GM12878 (cell line): ENCODE data around the gene AGAP3. TPM values are rescaled to one million over a fixed set of nuclear protein-coding genes. Genes with fewer than 3 reads are reported as not detected.

Source experiments
- ATAC-seq: fragments of 200-7000 bp; cut with Tn5 transposase; 3 replicates; pipeline ENCODE4 v1.9.1; 2020; ENCODE audit warnings: mild to moderate bottlenecking, moderate library complexity
- Bru-seq: library from RNA; stranded (reverse); fragments of 400-500 nt; gene quantifications from one replicate; lab custom pipeline; 2021; lab: Mats Ljungman, UMichigan
- BruChase-seq, 2 experiments: library from RNA; stranded (reverse); fragments of 400-500 nt; gene quantifications; one replicate each; lab custom pipeline; 2021; lab: Mats Ljungman, UMichigan
- BruUV-seq: library from RNA; stranded (reverse); fragments of 400-500 nt; replicated peaks from 2 replicates; lab custom pipeline; 2021; lab: Mats Ljungman, UMichigan
- CTCF ChIA-PET: fragments of 300-600 bp; sonication (Branson Sonifier 250); formaldehyde crosslinking; extraction: SDS; loops from one replicate; lab custom pipeline; 2021; ENCODE audit warnings: inconsistent platforms; lab: Yijun Ruan, JAX
- POLR2A ChIA-PET: fragments of 350-600 bp; formaldehyde crosslinking; extraction: SDS; loops from one replicate; lab custom pipeline; 2021; ENCODE audit warnings: inconsistent platforms; lab: Charles Lee
- RAD21 ChIA-PET: fragments of 300-600 bp; sonication (Branson Sonifier 250); formaldehyde crosslinking; loops from one replicate; lab custom pipeline; 2023; ENCODE audit warnings: antibody characterized with exemption; ENCODE audit not compliant: unreplicated experiment; lab: Charles Lee
- SMC1A ChIA-PET: fragments of 300-600 bp; sonication (Branson Sonifier 250); formaldehyde crosslinking; loops from one replicate; lab custom pipeline; 2023; ENCODE audit not compliant: unreplicated experiment, uncharacterized antibody; lab: Charles Lee
- DNase-seq: peaks from one replicate; pipeline ENCODE4 v3.0.0-alpha.2; 2011; ENCODE audit warnings: low read depth, low spot score
- FAIRE-seq: peaks from 3 replicates; lab custom pipeline; 2011; peaks lifted over from hg19 to GRCh38; lab: Jason Lieb, UNC
- H2AFZ ChIP-seq: 2 replicates; pipeline ENCODE4 v1.6.0; 2011; ENCODE audit warnings: low read depth, low read length, control low read depth; ENCODE audit not compliant: control insufficient read depth
- H3K27ac ChIP-seq: 2 replicates; pipeline ENCODE4 v1.5.1; 2011; ENCODE audit warnings: control low read depth; ENCODE audit not compliant: control insufficient read depth, insufficient read depth
- H3K27me3 ChIP-seq, 2 experiments: replicated peaks in 1 of 2; 2 replicates each; pipeline versions ENCODE4 v1.6.0 to v1.6.1; 2011; ENCODE audit warnings: low read length in 1 of 2; ENCODE audit not compliant: control insufficient read depth in 2 of 2, insufficient read depth in 2 of 2
- H3K36me3 ChIP-seq, 2 experiments: 2 replicates each; pipeline ENCODE4 v1.5.1; 2011; ENCODE audit warnings: low read length in 1 of 2; ENCODE audit not compliant: control insufficient read depth in 2 of 2, insufficient read depth in 2 of 2
- H3K4me1 ChIP-seq: 2 replicates; pipeline ENCODE4 v1.6.1; 2011; ENCODE audit warnings: mild to moderate bottlenecking, low read length, moderate library complexity, mixed read lengths; ENCODE audit not compliant: control insufficient read depth, insufficient read depth
- H3K4me2 ChIP-seq: 2 replicates; pipeline ENCODE4 v1.6.0; 2011; ENCODE audit warnings: control low read depth; ENCODE audit not compliant: control insufficient read depth, insufficient read depth
- H3K4me3 ChIP-seq: fragments of 200-600 bp; sonication (generic); 2 replicates; pipeline ENCODE4 v1.5.1; 2016
- H3K79me2 ChIP-seq: 2 replicates; pipeline ENCODE4 v1.6.0; 2011; ENCODE audit warnings: low read length; ENCODE audit not compliant: control insufficient read depth, insufficient read depth
- H3K9ac ChIP-seq: 2 replicates; pipeline ENCODE4 v1.8.0; 2011; ENCODE audit warnings: low read length, control low read depth, mixed read lengths; ENCODE audit not compliant: control insufficient read depth, insufficient read depth
- H3K9me3 ChIP-seq: replicated peaks from 3 replicates; pipeline ENCODE4 v1.5.1; 2011; ENCODE audit warnings: mild to moderate bottlenecking, low read length; ENCODE audit not compliant: control insufficient read depth, insufficient read depth
- H4K20me1 ChIP-seq: 2 replicates; pipeline ENCODE4 v1.6.0; 2011; ENCODE audit not compliant: control insufficient read depth, insufficient read depth
- HDAC2 ChIP-seq: fragments of 200-600 bp; sonication (generic); IDR thresholded peaks from 2 replicates; pipeline ENCODE4 v1.6.1; 2017
- LARP7 ChIP-seq: fragments of 450-650 bp; IDR thresholded peaks from 2 replicates; pipeline ENCODE4 v1.6.1; 2017; ENCODE audit warnings: mild to moderate bottlenecking
- MEF2A ChIP-seq: IDR thresholded peaks from 2 replicates; pipeline ENCODE4 v1.6.1; 2011; ENCODE audit warnings: low read depth, mild to moderate bottlenecking, low read length, moderate library complexity; ENCODE audit not compliant: insufficient read depth
- PAX8 ChIP-seq: fragments of 450-650 bp; IDR thresholded peaks from 2 replicates; pipeline ENCODE4 v1.6.1; 2017; ENCODE audit warnings: mild to moderate bottlenecking, moderate library complexity
- TBL1XR1 ChIP-seq: IDR thresholded peaks from 2 replicates; pipeline ENCODE4 v1.6.1; 2012; ENCODE audit warnings: low read depth, low read length, improper control_type of control experiment
- WGBS: methylation state at CpG from one replicate; pipeline ENCODE4 v1.1.6; 2016; ENCODE audit warnings: low lambda C conversion rate; ENCODE audit not compliant: insufficient replicate concordance, insufficient coverage; ENCODE audit errors: missing lambda C conversion rate; 5-methylcytosine and 5-hydroxymethylcytosine counted together
- in situ Hi-C: fragments of 300-500 bp; cut with MboI; formaldehyde crosslinking; loops from 9 replicates; pipeline ENCODE4 v1.14.3; 2018; ENCODE audit warnings: mixed read lengths
- intact Hi-C: fragments of 100-400 bp; cut with micrococcal nuclease; formaldehyde crosslinking; loops from one replicate; pipeline ENCODE4 v1.14.2; 2022; ENCODE audit not compliant: unreplicated experiment
- long read RNA-seq, 2 experiments: library from polyadenylated mRNA; unstranded; transcript quantifications; one replicate each; pipeline ENCODE4 v2.0.0, GENCODE V29; 2019 to 2020
- polyA minus RNA-seq, 3 experiments: library from RNA; depleted of rRNA, polyadenylated mRNA; stranded (reverse); fragments of >200 nt; gene quantifications; 2 replicates each; pipeline ENCODE4 v1.2.3, GENCODE V29; 2011
- polyA plus RNA-seq, 11 experiments: library from polyadenylated mRNA; depleted of rRNA in 4 of 11; unstranded in 6 of 11; stranded (reverse) in 5 of 11; fragments of >200 nt; fragmentation: Nextera tagmentation in 4 of 11; fragmentation: Illumina TruSeq in 1 of 11; extraction: Ambion mirVana in 4 of 11; extraction: Trizol in 1 of 11; gene quantifications; 1 replicate in 1 of 11; 2 replicates in 10 of 11; pipeline versions ENCODE4 v1.2.1 to v1.2.3, GENCODE V29; 2011 to 2016; ENCODE audit warnings: inconsistent platforms in 2 of 11, missing spikeins in 2 of 11, low read depth in 1 of 11
- total RNA-seq, 4 experiments: library from RNA; depleted of rRNA in 3 of 4; stranded (reverse); fragments of >200 nt in 3 of 4; fragmentation: Illumina TruSeq in 1 of 4; extraction: Trizol in 1 of 4; gene quantifications; 2 replicates each; pipeline versions ENCODE4 v1.2.1 to v1.2.3, GENCODE V29; 2013 to 2021
- TF ChIP-seq, protein P1 (sequence below): IDR thresholded peaks from 2 replicates; pipeline ENCODE4 v1.6.1; 2012; ENCODE audit warnings: low read length, inconsistent platforms
- TF ChIP-seq, protein P2 (sequence below): fragments of 450-650 bp; IDR thresholded peaks from 2 replicates; pipeline ENCODE4 v1.6.1; 2017; ENCODE audit warnings: antibody characterized with exemption, mild to moderate bottlenecking, moderate library complexity
- TF ChIP-seq, protein P3 (sequence below): fragments of 450-650 bp; IDR thresholded peaks from 2 replicates; pipeline ENCODE4 v1.6.1; 2016; ENCODE audit warnings: mild to moderate bottlenecking
- TF ChIP-seq, protein P4 (sequence below): IDR thresholded peaks from 2 replicates; pipeline ENCODE4 v1.6.1; 2012; ENCODE audit warnings: low read depth, low read length, improper control_type of control experiment

The AGAP3 gene
- 96.1 TPM in 2 replicates for total RNA-seq (2013; cell fraction: nucleolus; rRNA removed)
- total RNA-seq (2014; rRNA removed) = 20.7 and 24.7 TPM in 2 replicates
- 13.4 and 15.4 TPM in 2 replicates for total RNA-seq (2014; rRNA removed; fragmentation: Illumina TruSeq; extraction: Trizol)
- 62.9 and 68.1 TPM in 2 replicates for total RNA-seq (2021)
- 7.9 TPM for polyA plus RNA-seq (2011; ENCODE audit: low read depth)
- polyA plus RNA-seq (2011; rRNA removed) = 16.6 and 28.5 TPM in 2 replicates
- polyA plus RNA-seq (2011; cell fraction: cytosol; rRNA removed) = 51.9 and 57.9 TPM in 2 replicates
- polyA plus RNA-seq (2011; cell fraction: nucleus; rRNA removed) = 172 and 269 TPM in 2 replicates
- polyA plus RNA-seq (2012) = 21.8 and 23.5 TPM in 2 replicates
- polyA plus RNA-seq (2014; fragmentation: Illumina TruSeq; extraction: Trizol) = 7.2 and 16.0 TPM in 2 replicates
- 1 to 10 TPM; 1.8 to 4.7 TPM for polyA plus RNA-seq (2014; fragmentation: Nextera tagmentation; extraction: Ambion mirVana)
- 39.8 and 40.5 TPM in 2 replicates for polyA plus RNA-seq (2014; rRNA removed)
- polyA plus RNA-seq (2016; fragmentation: Nextera tagmentation; extraction: Ambion mirVana) = 1 to 10 TPM; 8.5 to 9.0 TPM
- polyA minus RNA-seq (2011; rRNA and poly(A)+ RNA removed) = 25.7 and 40.0 TPM in 2 replicates
- 17.4 and 25.4 TPM in 2 replicates for polyA minus RNA-seq (2011; cell fraction: cytosol; rRNA and poly(A)+ RNA removed)
- 49.2 and 81.9 TPM in 2 replicates for polyA minus RNA-seq (2011; cell fraction: nucleus; rRNA and poly(A)+ RNA removed)
- Bru-seq, nascent RNA = percentile 65 among the genes with signal in this experiment
- percentile 79 among the genes with signal in this experiment for BruChase-seq, experiment 1, labeled RNA remaining after a 6-hour chase
- BruChase-seq, experiment 2, labeled RNA remaining after a 2-hour chase = percentile 75 among the genes with signal in this experiment
- long read RNA-seq, experiment 1, partial matches to known transcripts = 1 of 2 reads
- long read RNA-seq, experiment 1, other reads (novel, unspliced or antisense) = 1 of 2 reads
- long read RNA-seq, experiment 2, partial matches to known transcripts = 2 of 4 reads
- long read RNA-seq, experiment 2, other reads (novel, unspliced or antisense) = 1 of 4 reads

DNA sequence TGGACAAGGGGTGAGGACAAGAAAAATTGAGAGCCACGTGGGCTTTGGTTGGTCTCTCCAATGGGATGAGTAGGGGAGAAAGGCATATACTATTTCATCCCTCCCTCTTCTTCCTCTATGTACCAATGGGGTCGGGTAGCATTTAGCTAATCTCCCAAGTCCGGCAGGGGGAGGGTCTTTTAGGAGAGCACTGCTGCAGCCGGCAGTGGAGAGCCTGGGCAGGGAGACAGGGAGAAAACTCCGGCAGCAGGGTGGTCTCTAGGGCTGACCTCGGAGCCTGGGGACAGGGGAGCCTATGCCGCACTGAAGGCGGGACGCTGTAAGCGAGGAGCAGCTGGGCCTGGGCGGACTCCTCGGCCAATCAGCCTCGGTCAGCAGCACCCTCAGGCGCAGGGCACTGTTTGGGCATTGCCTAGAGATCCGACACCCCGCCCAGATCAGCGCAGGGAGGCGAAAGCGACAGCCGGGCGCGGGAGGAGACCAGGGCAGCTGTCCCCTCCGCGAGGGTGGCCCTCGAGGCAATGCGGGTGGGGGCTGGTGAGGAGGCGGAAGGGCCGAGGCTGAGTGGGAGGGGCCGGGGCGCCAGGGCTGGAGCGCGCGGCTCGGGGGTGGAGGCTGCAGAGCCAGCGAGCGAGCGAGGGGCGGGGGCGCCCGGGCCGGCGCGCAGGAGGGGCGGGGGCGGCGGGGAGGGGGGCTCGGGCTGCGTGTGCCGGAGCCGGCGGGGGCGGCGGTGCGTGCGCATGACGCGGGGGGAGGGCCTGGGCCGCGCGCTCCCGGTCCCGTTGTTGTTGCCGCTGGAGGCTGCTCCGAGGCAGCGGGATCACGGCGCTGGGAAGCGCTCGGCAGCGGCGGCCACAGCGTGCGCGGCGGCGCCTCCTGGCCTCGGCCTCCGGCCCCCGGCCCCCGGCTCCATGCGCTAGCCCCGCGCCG, at the start of gene AGAP3:
Gene AGAP3, plus strand, starts transcription at position 785 of the 930 bp plus-strand sequence. CDS start 267 bp downstream, outside the sequence.
- H3K9me3 ChIP-seq = no peaks in the 10 kb centered on the region
- POLR2A ChIA-PET = interaction anchor here (0.6 to 3.0 kb wide), 6 partner anchors 23 to 680 kb away, joined by 3 to 14 read pairs (median 4); partner anchors contain the start of gene ABCB8
- H3K27ac ChIP-seq = peak within 1 kb of the TSS; percentile 80
- H3K79me2 ChIP-seq = peaks cover 65% of the 10 kb centered on the region
- SMC1A ChIA-PET = interaction anchor here (1.0 to 3.2 kb wide), 5 partner anchors 17 to 78 kb away, joined by 3 to 16 read pairs (median 3); partner anchors contain the start of genes ABCB8 and SLC4A2
- CTCF ChIA-PET = interaction anchor here (0.7 to 2.1 kb wide), 7 partner anchors 18 to 57 kb away, joined by 3 to 14 read pairs (median 5); partner anchors contain the start of genes ABCB8 and SLC4A2
- H3K4me1 ChIP-seq = peaks cover 36% of the 10 kb centered on the region
- peak; percentile 55 for ATAC-seq
- H3K27me3 ChIP-seq = no peaks in the 10 kb centered on the region
- RAD21 ChIA-PET = interaction anchor here (1.5 to 2.3 kb wide), 2 partner anchors 58 to 78 kb away, joined by 5 to 10 read pairs; partner anchors contain the start of gene ABCB8
- H2AFZ ChIP-seq = peak within 1 kb of the TSS; percentile 90
- no peaks in the 10 kb centered on the region for H4K20me1 ChIP-seq
- BruUV-seq = no TSS peak
- in situ Hi-C loops = no loop called here
- H3K9ac ChIP-seq = peak within 1 kb of the TSS; percentile 59
- peak within 1 kb of the TSS; percentile 95 for H3K4me2 ChIP-seq
- no peak for DNase-seq
- H3K36me3 ChIP-seq = no peaks in the 10 kb centered on the region
- H3K4me3 ChIP-seq = peak within 1 kb of the TSS; percentile 87
- under 1% methylated on average over 27 of the region's 84 CpGs for WGBS
- intact Hi-C loops = no loop called here
- peak; percentile 23 for FAIRE-seq
- TF ChIP-seq PAX8 (no peak), TBL1XR1 (no peak), MEF2A (no peak), LARP7 (no peak), HDAC2 (no peak)
- TF ChIP-seq, protein P1, sequence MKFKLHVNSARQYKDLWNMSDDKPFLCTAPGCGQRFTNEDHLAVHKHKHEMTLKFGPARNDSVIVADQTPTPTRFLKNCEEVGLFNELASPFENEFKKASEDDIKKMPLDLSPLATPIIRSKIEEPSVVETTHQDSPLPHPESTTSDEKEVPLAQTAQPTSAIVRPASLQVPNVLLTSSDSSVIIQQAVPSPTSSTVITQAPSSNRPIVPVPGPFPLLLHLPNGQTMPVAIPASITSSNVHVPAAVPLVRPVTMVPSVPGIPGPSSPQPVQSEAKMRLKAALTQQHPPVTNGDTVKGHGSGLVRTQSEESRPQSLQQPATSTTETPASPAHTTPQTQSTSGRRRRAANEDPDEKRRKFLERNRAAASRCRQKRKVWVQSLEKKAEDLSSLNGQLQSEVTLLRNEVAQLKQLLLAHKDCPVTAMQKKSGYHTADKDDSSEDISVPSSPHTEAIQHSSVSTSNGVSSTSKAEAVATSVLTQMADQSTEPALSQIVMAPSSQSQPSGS = no peak
- TF ChIP-seq, protein P2, sequence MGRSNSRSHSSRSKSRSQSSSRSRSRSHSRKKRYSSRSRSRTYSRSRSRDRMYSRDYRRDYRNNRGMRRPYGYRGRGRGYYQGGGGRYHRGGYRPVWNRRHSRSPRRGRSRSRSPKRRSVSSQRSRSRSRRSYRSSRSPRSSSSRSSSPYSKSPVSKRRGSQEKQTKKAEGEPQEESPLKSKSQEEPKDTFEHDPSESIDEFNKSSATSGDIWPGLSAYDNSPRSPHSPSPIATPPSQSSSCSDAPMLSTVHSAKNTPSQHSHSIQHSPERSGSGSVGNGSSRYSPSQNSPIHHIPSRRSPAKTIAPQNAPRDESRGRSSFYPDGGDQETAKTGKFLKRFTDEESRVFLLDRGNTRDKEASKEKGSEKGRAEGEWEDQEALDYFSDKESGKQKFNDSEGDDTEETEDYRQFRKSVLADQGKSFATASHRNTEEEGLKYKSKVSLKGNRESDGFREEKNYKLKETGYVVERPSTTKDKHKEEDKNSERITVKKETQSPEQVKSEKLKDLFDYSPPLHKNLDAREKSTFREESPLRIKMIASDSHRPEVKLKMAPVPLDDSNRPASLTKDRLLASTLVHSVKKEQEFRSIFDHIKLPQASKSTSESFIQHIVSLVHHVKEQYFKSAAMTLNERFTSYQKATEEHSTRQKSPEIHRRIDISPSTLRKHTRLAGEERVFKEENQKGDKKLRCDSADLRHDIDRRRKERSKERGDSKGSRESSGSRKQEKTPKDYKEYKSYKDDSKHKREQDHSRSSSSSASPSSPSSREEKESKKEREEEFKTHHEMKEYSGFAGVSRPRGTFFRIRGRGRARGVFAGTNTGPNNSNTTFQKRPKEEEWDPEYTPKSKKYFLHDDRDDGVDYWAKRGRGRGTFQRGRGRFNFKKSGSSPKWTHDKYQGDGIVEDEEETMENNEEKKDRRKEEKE = no peak
- TF ChIP-seq, protein P3, sequence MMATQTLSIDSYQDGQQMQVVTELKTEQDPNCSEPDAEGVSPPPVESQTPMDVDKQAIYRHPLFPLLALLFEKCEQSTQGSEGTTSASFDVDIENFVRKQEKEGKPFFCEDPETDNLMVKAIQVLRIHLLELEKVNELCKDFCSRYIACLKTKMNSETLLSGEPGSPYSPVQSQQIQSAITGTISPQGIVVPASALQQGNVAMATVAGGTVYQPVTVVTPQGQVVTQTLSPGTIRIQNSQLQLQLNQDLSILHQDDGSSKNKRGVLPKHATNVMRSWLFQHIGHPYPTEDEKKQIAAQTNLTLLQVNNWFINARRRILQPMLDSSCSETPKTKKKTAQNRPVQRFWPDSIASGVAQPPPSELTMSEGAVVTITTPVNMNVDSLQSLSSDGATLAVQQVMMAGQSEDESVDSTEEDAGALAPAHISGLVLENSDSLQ = no peak
- TF ChIP-seq, protein P4, sequence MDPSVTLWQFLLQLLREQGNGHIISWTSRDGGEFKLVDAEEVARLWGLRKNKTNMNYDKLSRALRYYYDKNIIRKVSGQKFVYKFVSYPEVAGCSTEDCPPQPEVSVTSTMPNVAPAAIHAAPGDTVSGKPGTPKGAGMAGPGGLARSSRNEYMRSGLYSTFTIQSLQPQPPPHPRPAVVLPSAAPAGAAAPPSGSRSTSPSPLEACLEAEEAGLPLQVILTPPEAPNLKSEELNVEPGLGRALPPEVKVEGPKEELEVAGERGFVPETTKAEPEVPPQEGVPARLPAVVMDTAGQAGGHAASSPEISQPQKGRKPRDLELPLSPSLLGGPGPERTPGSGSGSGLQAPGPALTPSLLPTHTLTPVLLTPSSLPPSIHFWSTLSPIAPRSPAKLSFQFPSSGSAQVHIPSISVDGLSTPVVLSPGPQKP = no peak
